SK-N-MC (cell line): Measurements from ENCODE around the gene NLRP14.

ENCODE experiments used
- EZH2 ChIP-seq: fragments of 200-600 bp; sonication (generic); IDR thresholded peaks from one replicate; pipeline ENCODE4 v1.6.1; 2017; ENCODE audit warnings: antibody characterized with exemption
- POLR2AphosphoS5 ChIP-seq: IDR thresholded peaks from 2 replicates; pipeline ENCODE4 v1.6.1; 2012; ENCODE audit warnings: mild to moderate bottlenecking, low read depth, low read length, borderline replicate concordance

GRCh38 chr11:7057641-7058040 lies 37.4 kb downstream of the NLRP14 start:
- TF ChIP-seq EZH2 (no peak), POLR2AphosphoS5 (no peak)
